Measurements from ENCODE around the gene CEACAM19. TPM values are rescaled to one million over a fixed set of nuclear protein-coding genes. Genes with fewer than 3 reads are reported as not detected.
"Not testable (repeated sequence)": the region's sequence is repeated elsewhere in the genome, so short reads cannot be mapped to it uniquely, and the experiment has no call there.

Gene CEACAM19
- total RNA-seq, 2 experiments from 2014 or later = 0.63 to 1.3 TPM

DNA sequence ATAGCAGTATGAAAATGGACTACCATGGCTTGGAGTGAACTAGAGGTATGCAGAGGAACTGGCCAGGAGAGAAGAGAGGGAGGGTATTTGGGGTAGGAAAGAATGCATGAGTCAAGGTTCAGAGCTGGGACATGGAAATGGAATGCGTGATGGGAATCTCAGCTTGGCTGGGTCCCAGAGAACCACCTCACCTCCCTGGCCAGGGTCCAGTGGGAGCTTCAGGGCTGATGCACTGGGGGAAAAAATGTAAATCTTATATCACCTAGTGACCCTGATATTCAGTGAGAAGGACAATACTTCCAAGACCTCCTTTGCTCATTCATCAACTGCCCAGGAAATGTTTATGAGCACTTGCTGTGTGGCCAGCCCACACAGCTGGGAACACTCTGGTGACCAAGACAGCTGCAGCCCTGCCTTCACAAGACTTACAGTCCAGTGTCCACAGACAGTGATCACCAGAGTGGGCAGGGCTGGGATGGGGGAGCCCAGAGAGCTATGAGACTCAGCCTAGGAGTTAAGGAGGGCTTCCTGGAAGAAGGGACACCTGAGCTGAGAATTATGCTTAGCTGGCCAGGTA, 45.1 kb upstream of the CEACAM19 start:
- H3K4me1 Mint-ChIP-seq (ENCODE audit: low read depth) = no peaks in the 10 kb centered on the region
- TF ChIP-seq, protein P1, sequence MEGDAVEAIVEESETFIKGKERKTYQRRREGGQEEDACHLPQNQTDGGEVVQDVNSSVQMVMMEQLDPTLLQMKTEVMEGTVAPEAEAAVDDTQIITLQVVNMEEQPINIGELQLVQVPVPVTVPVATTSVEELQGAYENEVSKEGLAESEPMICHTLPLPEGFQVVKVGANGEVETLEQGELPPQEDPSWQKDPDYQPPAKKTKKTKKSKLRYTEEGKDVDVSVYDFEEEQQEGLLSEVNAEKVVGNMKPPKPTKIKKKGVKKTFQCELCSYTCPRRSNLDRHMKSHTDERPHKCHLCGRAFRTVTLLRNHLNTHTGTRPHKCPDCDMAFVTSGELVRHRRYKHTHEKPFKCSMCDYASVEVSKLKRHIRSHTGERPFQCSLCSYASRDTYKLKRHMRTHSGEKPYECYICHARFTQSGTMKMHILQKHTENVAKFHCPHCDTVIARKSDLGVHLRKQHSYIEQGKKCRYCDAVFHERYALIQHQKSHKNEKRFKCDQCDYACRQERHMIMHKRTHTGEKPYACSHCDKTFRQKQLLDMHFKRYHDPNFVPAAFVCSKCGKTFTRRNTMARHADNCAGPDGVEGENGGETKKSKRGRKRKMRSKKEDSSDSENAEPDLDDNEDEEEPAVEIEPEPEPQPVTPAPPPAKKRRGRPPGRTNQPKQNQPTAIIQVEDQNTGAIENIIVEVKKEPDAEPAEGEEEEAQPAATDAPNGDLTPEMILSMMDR (IDR thresholded peaks at IDR 0.05) = no peak
- DNase-seq = no peak
- CTCF ChIA-PET = no interaction called here
- peaks cover 6% of the 10 kb centered on the region for H3K27me3 Mint-ChIP-seq
- H3K4me3 Mint-ChIP-seq = no peak overlapping the region
- POLR2A ChIA-PET = no interaction called here
- intact Hi-C loops (cut with micrococcal nuclease) = no loop called here
- ATAC-seq = no peak
- no peak overlapping the region for H3K27ac Mint-ChIP-seq
- no peaks in the 10 kb centered on the region for H3K36me3 Mint-ChIP-seq (ENCODE audit: low read depth)
- H3K9me3 Mint-ChIP-seq = no peaks in the 10 kb centered on the region

DNA sequence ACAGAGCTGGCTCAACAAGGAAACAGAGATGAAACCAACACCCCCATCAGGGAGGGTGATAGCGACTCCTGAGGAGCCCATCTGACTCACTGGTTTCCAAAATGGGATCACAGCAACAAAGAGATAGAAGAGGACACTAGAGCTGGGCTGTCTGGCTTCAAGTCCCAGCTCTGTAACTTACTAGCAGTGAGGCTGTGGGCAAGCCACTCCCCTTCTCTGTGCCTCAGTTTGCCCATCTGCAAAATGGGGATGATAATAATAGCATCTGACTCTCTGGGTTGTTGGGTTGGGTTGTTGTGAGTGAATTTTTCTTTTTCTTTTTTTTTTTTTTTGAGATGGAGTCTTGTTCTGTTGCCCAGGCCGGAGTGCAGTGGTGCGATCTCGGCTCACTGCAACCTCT, 43.7 kb upstream of the CEACAM19 start:
- POLR2A ChIA-PET = no interaction called here
- H3K36me3 Mint-ChIP-seq (ENCODE audit: low read depth) = no peaks in the 10 kb centered on the region
- TF ChIP-seq, protein P1 (IDR thresholded peaks at IDR 0.05) = no peak
- no peak overlapping the region for H3K4me3 Mint-ChIP-seq
- CTCF ChIA-PET = interaction anchor here (0.7 kb wide), 1 partner anchor 57 kb away, joined by 3 read pairs; no protein-coding TSS in a partner anchor
- ATAC-seq (no peak), DNase-seq (no peak)
- H3K27me3 Mint-ChIP-seq = peaks cover 6% of the 10 kb centered on the region
- no peaks in the 10 kb centered on the region for H3K9me3 Mint-ChIP-seq
- no peaks in the 10 kb centered on the region for H3K4me1 Mint-ChIP-seq (ENCODE audit: low read depth)
- intact Hi-C loops (cut with micrococcal nuclease) = no loop called here
- H3K27ac Mint-ChIP-seq = no peak overlapping the region

DNA sequence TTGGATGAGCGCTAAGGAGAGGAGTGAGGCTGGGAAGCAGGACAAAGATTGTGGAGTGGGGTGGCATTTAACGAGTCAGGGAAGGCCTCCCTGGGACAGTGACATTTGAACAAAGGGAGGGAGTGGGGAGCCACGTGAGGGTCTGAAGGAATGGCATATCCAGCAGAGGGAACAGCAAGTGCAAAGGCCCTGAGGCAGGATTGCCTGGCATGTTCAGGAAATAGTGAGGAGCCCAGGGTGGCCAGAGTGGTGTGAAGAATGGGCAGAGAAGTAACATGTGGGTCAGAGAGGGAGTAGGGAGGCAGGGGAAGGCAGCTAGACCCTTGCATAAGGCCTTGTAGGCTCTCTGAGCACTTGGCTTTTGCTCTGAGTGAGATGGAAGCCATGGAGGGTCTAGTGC, 42.5 kb upstream of the CEACAM19 start:
- H3K27ac Mint-ChIP-seq = no peak overlapping the region
- no peaks in the 10 kb centered on the region for H3K4me1 Mint-ChIP-seq (ENCODE audit: low read depth)
- no peaks in the 10 kb centered on the region for H3K9me3 Mint-ChIP-seq
- peaks cover 10% of the 10 kb centered on the region for H3K27me3 Mint-ChIP-seq
- no peak for ATAC-seq
- no peak overlapping the region for H3K4me3 Mint-ChIP-seq
- TF ChIP-seq, protein P1 (IDR thresholded peaks at IDR 0.05) = no peak
- H3K36me3 Mint-ChIP-seq (ENCODE audit: low read depth) = no peaks in the 10 kb centered on the region
- ChIA-PET CTCF (no interaction called here), POLR2A (no interaction called here)
- intact Hi-C loops (cut with micrococcal nuclease) = no loop called here
- no peak for DNase-seq

DNA sequence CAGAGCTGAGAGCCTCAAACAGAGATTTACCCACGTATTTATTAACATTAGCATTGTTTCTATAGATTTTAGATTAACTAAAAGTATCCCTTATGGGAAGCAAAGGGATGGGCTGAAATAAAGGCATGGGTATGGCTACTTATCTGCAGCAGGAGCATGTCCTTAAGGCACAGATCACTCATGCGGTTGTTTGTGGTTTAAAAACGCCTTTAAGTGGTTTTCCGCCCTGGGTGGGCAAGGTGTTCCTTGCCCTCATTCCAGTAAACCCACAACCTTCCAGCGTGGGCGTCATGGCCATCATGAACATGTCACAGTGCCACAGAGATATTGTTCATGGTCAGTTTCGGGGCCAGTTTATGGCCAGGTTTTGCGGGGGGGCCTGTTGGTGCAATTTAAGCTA, 39.7 kb upstream of the CEACAM19 start:
- POLR2A ChIA-PET; H3K4me1 Mint-ChIP-seq (ENCODE audit: low read depth); DNase-seq; ATAC-seq; H3K4me3 Mint-ChIP-seq; H3K27ac Mint-ChIP-seq; intact Hi-C loops (cut with micrococcal nuclease); CTCF ChIA-PET; H3K9me3 Mint-ChIP-seq; H3K36me3 Mint-ChIP-seq (ENCODE audit: low read depth): not testable (repeated sequence)
- peaks cover 12% of the 10 kb centered on the region for H3K27me3 Mint-ChIP-seq

DNA sequence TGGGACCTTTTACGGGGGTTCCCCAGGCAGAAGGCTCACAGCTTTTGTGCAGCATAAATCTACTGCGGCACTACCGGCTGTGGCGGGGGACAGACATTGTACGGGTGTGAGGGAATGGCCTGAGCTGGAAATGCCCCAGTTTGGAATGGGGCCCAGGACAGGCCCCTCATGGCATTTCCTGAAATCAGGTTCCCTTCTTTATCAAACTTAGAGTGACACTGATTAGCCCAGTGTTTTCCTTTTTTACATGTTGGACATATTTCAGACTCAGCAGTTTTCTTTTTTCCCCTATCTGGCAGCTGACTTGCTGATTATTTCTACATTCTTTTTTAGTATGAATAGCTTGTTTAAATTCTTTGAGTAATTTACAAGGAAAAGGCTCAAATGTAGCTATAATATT, 37.2 kb upstream of the CEACAM19 start:
- POLR2A ChIA-PET = interaction anchor here (0.6 kb wide), 1 partner anchor 43 kb away, joined by 3 read pairs; no protein-coding TSS in a partner anchor
- H3K27me3 Mint-ChIP-seq; ATAC-seq; intact Hi-C loops (cut with micrococcal nuclease); H3K4me3 Mint-ChIP-seq; H3K4me1 Mint-ChIP-seq (ENCODE audit: low read depth); H3K27ac Mint-ChIP-seq; H3K36me3 Mint-ChIP-seq (ENCODE audit: low read depth); DNase-seq; H3K9me3 Mint-ChIP-seq: not testable (repeated sequence)
- CTCF ChIA-PET = interaction anchor here (1.0 to 1.6 kb wide), 3 partner anchors 10 to 63 kb away, joined by 4 to 5 read pairs (median 4); no protein-coding TSS in a partner anchor

DNA sequence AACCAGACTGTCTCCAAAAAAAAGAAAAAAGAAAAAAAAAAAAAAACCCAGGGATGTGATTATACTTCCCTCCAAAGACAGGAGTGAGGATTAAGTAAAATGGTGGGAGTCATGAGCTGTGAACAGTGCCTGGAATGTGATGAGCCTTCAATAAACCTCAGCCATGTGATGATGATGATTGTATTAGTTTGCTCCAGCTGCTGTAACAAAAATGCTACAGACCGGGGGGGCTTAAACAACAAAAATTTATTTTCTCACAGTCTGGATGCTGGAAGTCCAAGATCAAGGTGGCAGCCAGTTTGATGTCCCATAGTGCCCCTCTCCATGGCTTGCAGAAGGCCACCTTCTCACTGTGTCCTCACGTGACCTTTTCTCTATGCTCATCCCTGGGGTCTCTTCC, 36.5 kb upstream of the CEACAM19 start:
- DNase-seq (no peak), ATAC-seq (no peak)
- Mint-ChIP-seq H3K27me3 (peaks cover 9% of the 10 kb centered on the region), H3K9me3 (no peaks in the 10 kb centered on the region), H3K36me3 (ENCODE audit: low read depth) (no peaks in the 10 kb centered on the region), H3K4me1 (ENCODE audit: low read depth) (no peaks in the 10 kb centered on the region), H3K4me3 (no peak overlapping the region), H3K27ac (no peak overlapping the region)
- TF ChIP-seq, protein P1 (IDR thresholded peaks at IDR 0.05) = no peak
- CTCF ChIA-PET = interaction anchor here (1.4 kb wide), 1 partner anchor 64 kb away, joined by 4 read pairs; no protein-coding TSS in a partner anchor
- POLR2A ChIA-PET = no interaction called here
- intact Hi-C loops (cut with micrococcal nuclease) = no loop called here
